Measurements from ENCODE around the gene SRRD.

SRRD gene

DNA sequence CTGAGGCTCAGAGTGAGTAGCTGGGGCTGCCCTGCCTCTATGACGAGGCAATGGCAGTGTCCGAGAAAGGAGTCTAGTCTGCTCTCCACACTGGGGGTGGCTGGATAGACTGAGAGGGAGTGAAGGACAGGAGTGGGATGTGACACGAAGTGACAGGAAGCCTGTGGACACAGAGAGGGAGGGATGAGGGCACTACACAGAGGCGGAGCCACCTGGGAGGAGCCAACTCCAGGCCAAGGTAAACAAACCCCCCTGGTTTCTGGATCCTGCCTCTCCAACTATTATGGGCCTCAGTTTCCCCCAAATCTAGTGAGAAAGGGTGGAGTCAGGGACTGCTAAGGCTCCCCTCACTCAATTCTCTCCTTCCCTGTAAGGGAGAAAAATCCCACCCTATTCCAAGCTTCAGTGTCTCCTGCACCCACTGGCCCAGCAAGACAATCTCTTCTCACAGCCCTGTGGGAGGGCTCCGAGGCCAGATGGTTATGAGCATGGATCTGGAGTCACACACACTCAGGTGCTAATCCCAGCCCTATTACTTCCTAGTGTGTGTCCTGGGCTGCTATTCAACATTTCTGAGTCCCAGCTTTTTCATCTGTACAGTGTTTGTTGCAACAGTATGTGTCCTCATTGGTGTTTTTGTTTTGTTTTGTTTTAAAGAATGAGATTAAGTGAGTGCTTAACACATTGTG is 29.7 kb upstream of the SRRD start:
- no peak for DNase-seq

DNA sequence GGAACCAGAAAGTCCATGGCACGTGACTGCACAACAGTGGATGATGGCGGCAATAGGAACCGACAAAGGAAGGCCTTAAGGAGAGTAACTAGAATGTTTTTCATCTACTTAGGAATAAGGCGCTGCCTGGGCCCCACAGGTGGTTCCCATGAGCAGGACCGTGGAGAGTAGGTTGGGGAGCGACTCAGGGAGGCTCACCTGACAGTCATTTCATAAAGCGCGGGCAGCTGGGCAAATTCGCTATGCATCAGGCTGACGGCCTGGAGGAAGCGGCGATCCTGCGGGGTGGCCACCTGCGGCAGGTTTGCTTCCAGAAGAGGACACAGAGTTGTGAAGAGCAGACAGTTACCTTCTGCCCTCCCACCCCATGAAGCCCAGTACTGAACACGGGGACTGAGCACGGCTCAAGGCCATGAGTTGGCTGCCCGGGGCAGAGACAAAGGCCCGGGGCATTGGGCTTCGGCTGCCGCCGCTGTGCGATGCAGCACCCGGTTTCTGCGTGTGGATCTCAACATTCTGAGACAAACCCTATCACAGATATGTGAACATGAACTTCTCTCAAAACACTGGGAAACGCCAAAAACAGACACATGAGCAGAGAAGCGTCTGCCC is 25.9 kb upstream of the SRRD start:
- no peak for DNase-seq

DNA sequence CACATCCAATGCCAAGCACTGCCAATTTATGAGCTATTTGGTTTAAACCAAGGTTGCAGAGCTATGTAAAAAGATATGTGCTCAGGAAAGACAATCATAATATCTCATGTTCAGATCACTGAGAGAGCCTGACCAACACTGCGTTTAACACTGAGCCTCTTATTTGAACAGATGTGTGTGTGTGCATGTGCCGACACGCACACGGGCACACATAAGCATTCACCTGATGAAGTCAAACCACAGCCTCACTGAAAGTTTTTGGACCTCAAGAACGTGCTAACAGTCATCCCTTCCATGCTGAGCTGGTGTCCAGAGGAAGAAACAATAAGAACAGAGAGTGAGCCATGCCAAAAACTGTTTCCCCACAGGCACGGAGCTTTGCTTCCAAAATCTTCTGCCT is 23.5 kb upstream of the SRRD start:
- DNase-seq = no peak

DNA sequence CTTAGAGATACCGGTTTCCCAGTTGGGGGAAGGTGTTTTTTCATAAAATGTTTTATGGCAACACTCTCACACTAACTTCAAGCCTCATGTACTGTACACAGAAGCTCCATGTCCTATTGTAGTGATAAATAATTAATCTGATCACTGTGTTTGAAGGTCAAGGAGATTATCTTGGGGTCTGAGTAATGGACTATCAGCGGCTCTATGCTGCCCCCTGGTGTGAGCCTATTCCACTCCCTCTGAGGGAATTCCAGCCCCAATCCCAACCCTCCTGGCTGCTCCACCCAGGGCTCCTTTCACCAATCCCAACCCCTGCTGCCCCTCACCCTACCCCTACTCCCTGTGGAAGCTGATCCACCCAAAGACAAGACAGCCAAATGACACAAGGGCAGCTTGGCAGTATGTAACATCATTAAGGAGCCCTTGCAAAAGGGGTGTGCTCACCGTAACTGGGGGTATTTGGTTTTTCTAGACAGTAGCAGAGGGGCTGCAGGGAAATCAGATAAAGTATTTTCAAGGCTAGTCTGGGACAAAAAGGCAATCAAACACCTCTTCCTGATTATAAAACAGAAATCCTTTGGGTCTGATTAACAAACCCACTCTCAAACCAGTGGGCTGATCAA is 22.4 kb upstream of the SRRD start:
- peak; percentile 34 for DNase-seq

DNA sequence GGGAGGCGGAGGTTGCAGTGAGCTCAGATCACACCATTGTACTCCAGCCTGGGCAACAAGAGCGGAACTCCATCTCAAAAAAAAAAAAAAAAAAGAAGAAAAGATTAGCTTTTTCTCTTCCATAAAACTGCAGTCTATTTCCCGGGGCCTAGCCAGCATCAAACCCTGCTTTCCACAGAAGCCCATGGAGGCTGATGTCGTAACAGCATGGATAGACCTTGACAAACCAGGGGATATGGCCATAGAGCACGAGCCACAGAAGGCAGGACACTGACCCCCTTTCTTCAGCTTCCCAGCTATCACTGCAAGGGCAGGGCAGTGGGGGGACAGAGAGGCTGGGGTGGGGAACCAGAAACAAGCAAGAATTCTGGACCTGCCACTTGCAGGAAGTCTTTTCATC is 21.6 kb upstream of the SRRD start:
- DNase-seq = no peak

DNA sequence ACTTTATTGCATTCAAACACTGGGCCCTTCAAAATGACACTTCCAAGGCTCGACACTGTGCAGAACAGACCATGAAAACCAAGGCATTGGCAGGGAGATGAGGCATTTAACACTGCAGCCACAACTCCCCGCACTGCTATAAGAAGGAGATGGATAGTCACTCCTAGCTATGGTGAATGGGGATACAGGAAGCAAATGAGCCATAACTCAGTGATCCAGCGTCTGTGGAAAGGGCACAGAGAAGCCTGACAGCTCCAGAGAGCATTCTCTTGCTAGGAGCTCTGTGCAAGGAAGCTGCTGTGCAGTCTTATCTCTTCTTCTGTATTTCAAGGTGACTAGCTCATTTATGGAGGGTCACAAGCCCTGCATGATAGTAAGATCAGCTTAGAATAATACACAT is 21.0 kb upstream of the SRRD start:
- DNase-seq = no peak

DNA sequence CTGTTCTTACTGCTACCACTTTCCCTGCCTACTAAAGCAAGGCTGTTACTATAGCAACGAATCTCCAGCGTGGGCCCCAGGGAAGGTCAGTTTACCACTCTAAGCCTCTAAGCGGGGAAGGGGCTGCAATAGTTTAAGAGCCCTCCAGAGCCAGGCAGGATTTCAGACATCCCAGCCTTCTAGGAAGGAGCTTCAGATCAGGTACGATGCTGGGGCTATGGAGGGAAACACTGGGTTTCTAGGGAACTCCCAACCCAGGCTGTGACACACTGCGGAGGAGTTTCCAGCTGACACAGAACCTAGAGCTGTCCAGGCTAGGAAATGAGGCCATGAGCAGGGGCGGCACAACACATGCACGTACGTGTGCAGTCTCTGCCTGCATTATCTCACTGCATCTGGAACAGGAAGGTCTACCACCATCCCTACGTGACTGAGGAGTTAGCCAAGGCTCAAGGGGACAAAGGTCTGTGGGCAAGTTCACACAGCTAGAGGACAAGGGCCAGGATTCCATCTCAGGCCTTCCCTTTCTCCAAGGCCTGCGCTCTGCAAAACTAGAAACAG is 20.5 kb upstream of the SRRD start:
- DNase-seq = no peak

DNA sequence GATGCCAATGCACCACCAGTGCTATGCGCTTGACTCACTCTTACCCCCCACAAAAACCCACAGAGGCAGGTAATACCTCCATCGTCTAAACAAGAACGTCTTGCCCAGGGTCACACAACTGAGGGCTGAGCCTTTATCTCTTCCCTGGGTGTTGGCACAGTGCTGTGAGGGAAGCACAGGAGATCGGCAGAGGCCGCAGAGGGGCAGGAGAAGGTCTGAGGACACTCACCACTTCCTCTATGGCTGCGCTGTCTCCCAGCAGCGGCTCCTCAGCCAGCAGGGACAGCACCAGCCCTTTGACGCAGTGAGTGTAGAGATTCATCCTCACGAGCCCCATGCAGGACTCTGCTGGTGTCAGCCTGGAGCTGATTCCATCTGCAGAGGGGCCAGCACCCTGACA is 20.0 kb upstream of the SRRD start:
- DNase-seq = no peak

DNA sequence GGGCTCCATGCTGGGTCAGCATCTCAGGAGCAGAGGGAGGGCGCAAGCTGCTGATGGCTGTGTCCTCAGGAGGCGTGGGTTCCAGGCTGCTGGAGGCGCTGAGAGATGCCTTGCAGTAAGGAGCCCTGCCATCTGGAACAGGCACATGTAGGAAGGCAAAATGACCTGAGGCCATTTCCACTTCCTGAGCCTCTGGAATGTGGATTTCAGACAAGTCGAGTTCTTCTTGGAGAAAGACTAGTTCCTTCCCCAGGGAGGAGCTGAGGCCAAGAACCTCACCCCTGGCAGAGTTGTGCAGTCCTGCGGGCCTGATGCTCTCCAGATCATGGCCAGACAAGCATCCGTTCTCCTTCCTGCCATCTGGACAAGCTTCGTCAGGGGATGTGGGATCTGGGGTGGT is 19.4 kb upstream of the SRRD start:
- no peak for DNase-seq

DNA sequence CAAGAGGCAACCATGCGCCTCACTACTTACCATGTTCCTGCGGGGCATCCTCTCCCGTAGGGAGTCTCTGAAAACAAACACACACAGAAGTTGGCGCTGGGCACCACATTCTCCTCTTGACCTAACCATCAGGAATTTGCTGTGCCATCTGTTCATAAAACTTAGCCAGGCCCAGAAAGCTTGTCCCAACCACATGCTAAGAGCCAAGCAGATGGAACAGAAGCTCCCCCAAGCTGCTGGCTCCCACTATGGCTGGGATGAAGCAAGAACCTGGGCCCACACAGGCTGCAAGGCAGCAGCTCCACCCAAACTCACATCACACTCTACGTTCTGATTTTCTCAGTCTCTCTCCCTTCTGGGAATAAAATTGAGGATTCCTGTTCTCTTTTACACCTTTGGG is 17.5 kb upstream of the SRRD start:
- no peak for DNase-seq

DNA sequence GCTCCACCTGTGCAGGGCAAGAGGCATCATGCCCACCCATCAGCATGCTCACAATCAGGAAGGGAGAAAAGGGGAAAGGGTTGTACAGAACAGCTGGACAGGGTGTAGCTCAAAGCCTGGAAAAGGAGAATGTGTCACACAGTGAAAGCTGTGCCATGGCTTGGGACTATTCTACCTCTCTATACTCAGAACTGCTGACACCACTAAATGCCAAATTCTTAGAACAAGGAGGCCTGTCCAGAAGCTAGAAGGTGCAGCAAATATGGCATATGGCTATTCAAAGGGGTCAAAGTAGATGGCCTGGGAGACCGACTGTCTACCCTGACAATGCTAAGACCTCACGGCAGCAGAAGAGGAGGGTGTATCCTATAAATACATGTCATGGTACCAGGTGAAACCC is 12.9 kb upstream of the SRRD start:
- no peak for DNase-seq

DNA sequence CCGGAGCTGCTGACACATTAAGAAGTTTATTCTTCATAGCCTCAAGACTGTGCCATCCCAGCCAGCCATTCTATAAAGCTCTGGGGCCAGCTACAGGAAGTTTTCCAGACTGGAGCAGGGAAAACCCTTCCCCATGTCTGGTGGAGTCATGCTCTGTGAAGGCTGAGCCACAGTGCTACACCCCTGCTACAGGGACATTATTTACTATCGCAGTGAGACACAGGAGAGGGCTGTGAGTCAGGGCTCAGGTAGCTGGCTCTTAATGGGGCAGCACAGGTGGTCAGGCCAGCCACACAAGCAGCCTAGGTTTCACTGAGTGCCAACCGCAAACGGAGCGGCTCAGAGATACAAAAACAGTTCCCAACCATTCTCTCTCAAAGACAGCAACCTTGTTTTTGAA is 12.2 kb upstream of the SRRD start:
- no peak for DNase-seq

DNA sequence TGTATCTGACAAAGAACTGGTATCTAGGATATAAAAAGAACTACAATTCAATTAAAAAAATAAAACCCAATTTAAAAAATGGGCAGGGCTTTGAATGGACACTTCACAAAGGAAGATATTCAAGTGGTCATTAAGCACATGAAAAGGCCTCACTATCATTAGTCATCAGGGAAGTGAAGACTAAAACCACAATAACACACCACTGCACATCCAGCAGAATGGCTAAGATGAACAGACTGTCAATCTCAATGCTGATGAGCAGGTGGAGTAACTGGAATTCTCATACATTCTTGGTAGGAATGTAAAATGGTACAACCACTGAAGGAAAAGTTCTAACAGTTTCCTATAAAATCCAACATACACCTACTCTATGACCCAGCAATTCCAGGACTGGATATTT is 9.0 kb upstream of the SRRD start:
- DNase-seq = no peak

DNA sequence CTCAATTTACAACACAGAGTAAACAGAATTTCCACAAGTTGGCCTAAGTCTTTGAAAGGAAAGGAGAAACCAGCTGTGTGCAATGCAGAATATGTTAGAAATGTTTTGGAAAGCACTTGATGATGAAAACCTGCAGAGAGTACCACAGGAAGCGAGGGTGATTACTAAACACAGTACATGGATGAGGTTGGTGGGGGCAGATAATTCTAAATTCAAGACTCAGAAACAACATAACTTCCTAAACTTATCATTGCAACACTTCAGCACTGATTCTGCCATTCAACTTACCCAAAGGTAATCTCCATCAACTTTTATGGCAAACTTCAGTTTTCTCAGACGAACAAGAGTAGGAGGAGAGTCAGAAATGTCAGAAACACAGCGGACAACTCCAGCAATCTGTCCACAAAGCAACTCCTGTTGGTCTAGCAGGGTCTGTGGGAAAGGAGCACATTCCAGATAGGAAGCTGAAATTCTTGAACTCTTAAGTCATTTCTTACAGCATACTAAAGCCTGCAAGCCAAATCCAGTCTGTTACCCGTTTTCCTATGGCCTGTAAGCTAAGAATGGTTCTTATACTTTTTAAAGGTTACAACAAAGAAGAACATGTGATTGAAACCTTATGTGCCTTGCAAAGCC is 6.9 kb upstream of the SRRD start:
- DNase-seq = no peak

DNA sequence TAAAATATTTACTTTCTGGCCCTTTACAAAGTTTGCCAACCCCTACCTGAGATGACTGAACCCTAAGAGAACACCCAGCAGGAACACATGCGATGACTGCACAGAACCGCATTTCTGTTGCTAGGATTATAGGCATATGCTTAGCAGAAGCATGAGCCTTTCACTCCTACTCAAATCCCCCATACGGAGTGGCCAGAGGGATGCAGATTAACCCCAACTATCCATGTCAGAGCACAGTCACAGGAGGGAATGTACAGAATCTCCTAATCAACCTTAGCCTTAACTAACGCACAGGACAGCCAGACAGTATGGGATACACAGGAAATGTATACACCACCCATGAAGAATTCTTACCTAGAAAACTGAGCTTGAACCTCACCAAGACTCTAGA is 6.3 kb upstream of the SRRD start:
- DNase-seq = no peak

DNA sequence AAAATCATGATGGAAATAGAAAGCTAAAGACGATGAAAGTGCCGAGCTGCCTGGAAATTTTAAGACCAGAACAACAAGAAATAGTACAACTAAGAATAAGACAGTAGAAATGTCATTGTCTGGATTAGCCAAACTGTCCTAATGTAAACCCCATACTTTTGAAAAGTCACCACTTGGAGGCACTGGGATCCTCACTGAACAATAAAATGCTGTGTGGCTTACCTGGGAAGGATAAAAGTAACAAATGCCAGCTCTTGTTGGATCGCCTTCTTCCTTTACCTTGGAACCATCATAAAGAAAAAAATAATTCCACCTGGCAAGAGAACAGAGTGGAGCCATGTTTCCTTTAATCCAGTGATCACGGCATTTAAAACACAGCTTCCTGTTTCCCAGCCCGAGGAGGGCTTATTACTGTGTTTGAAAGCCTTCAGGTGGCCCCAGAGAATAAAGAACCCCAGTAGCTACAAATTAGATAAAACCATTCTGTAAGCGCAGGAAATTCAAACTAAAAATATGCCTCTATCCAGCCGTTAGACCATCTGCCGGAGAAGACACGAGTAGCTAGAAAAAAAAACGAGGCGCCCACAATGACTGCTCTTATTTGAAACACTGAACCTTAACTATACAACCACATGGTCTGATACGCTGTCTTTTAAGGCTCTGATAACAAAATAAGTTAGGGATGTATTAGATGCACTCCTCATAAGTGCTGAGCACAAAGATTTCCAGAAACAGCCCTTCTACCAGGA is 4.5 kb upstream of the SRRD start:
- no peak for DNase-seq

DNA sequence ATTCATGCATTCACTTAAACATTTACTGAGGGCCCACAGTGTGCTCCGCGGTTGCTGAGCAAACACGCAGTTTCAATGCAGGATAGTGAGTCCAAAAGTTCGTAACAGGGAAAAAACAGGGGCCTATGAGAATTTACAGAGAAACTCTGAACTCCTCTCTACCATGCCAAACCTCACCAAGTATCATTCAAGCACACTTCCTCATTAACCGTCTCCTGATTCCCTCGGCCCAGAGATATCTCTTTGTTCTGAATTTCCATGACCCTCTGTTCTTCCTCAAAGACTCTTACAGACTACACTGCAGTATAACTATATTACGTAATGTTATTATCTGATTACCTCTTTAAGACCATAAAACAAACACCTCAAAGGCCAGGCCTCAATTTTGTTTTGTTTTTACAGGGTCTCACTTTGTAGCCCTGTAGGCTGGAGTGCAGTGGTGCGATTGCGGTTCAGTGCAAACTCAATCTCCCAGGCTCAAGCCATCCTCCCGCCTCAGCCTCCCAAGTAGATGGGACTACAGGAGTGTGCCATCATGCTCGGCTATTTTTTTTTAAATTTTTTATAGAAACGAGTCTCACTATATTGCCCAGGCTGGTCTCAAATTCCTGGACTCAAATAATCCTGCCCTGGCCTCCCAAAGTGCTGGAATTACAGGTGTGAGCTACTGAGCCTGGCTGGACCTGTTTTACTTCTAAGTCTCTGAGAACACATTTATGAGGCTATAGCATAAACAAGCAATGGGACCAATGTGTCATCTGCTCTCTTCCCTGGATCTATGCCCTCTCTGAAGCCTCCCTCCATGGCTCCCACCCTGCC is 3.7 kb upstream of the SRRD start:
- no peak for DNase-seq

DNA sequence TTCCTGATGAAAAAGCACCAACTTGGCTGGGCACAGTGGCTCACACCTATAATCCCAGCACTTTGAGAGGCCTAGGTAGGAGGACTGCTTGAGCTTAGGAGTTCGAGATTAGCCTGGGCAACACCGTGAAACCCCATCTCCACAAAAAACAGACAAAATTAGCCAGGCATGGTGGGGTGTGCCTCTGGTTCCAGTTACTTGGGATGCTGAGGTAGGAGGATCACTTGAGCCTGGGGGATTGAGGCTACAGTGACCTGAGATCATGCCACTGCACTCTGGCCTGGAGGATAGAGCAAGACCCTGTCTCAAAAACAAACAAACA is 3.1 kb upstream of the SRRD start:
- DNase-seq = no peak

DNA sequence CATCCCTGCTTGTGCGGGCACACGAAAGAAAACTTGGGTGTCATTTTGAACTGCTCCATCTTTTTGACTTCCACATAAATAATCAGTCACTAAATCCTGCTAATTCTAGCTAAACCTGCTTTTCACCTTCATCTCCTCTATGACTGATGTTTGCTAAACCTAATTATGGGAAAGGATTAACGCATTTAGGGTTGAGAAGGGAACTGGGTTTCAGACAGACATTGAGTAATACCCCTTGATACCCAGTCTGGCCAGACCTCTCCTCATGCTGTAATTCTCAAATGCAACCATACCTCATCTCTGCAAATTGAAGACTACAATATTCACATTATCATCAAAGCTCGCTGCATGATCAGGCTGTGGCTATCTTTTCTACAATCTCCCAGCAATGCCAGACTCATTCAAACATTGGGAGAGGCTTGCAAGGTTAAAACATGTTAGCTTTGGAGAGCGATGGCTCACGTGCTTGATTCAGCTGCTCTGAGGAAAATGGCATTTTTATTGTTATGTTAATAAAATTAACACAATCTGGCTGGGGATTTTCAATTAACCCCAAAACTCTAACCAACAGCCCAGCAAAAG is 2.5 kb upstream of the SRRD start:
- DNase-seq = no peak

DNA sequence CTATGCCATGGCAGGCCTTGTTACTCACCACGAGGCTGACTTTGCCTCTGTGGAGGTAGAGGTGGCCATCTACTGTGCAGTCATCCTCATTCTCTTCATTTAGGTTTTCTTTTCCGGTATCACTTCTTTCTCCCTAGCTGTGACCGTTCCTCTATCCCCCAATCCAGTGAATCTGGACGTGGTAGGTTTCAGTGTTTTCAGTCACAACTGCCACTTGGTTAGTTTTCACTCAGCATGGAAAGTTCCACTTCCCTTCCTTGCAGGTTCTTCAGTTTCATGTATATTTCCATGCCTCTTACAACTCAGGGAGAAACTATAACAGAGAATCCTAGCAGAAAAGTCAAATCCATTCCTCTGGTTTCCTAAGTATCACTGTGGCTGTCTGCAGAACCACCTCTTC is 2.0 kb upstream of the SRRD start:
- no peak for DNase-seq

DNA sequence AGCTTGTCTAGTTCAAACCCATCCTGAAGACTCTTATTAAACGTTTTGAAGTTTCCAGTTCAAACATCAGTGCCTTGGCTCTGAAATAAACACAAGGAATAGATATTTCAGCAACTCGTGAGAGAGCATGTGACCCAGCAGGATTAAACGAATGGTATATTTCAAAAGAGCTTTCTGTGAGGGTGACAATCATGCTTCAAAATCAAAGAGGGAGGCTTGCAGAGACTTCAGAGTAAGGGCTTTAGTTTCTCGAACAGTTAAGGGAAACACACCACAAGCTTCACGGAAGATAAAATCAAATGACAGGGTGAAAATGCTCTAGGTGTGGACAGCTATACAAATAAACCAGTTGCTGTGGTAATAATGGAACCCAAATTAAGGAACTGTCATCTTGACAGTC is 1.5 kb upstream of the SRRD start:
- no peak for DNase-seq

DNA sequence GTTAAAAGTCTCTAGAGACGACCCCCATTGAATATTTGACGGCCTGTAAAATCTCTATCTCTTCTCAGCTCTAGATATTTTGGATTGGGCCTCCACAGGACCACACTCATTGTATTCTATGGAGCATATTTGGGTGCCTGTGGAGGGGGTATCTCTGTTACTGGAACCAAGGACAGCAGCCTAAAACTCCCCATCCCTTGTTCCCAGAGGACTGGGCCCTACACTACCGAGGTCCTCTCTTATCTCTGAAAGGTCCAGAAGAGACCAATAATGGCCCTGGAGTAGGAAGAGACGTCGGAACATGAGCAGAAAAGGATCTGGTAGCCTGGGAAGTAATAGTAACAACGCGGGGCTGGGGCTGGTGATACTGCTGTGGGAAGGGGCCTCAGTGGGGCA is 636 bp upstream of the SRRD start:
- DNase-seq = no peak
